HG03378 (cell line): ENCODE results near the gene CDC42BPB.

Source experiments
- ATAC-seq: cut with Tn5 transposase; IDR thresholded peaks from one replicate; pipeline ENCODE4 v1.9.1; 2021; ENCODE audit warnings: mild to moderate bottlenecking, moderate library complexity; ENCODE audit not compliant: unreplicated experiment

The CDC42BPB gene

DNA sequence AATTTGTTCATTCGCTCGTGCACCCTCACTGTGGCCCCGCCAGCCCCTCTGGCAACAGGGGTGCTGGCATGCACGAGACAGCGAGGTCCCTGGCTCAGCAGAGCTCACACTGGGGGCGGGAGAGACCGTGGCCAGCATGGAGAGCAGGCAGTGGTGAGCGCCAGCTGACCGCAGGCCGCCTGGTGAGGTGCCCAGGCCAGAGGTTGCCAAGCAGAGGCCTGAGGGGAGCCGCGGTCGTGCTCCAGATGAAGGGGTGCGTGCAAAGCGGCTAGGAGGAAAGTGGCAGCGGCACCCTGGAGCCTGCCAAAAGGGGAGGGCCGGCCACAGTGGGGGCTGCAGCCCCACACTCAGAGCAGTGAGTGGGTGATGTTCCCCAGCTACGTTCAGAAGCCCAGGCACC, 56.1 kb downstream of the CDC42BPB start:
- ATAC-seq: no peak

DNA sequence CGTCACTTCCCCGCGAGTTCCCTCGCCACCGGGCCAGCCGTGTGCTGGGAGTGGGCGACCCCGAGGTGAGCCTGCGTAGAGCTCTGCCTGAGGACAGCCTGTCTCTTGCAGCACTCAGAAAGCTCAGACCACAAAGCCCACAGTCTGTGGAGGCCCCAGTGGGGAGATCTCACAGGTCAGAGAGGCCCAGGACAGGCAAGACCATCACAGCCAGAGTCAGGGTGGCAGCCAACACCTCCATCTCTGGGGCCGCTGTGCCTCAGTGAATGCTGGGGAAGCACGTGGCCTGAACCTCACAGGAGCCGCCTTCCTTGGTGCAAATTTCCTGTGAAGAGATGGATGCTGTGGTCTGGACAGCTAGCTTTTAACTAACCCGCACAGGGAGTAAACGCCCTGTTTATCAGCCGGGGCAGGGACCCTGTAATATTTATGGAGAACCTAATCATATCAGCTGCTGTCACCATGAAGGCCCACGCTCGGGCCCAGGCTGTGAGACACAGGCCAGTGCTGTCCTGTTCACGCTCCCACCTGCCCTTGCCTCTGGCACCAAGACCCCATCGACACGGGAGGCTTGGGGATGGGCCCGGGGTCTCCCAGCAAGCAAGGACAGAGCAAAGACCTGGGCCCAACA, 56.9 kb downstream of the CDC42BPB start:
- ATAC-seq: no peak

DNA sequence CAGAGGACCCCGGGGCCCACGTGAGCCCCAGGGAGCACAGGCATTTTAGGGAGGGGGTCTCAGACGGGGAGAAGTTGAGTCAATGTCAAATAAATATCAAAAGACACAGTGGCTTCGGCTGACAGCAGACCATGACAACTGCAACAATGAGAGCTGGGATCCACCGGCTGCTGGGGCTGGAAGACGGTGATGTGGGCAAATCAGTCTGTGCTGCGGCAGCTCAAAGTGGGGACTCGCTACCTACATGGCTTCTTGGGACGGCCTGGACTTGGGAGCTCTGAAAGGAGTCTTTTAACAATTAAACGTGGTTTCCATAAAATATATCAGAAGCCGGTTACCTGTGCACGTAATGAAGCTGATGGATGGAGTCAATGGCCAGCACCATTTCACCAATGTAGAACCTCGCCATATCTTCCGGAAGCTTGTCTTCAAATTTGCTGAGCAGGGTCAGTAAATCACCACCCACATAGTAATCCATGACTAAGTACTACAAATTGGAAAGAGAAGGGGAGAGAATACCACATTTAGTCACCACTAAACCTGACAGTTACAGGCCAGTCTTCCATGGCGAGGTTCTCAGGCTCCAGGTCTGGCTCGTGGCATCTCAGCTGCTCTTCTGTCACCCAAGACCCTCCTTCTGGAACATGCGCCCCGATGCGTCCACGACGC, 58.0 kb downstream of the CDC42BPB start:
- ATAC-seq: no peak

GRCh38 chr14:102998393-102998792, 59.0 kb downstream of the CDC42BPB start:
- ATAC-seq: no peak

DNA sequence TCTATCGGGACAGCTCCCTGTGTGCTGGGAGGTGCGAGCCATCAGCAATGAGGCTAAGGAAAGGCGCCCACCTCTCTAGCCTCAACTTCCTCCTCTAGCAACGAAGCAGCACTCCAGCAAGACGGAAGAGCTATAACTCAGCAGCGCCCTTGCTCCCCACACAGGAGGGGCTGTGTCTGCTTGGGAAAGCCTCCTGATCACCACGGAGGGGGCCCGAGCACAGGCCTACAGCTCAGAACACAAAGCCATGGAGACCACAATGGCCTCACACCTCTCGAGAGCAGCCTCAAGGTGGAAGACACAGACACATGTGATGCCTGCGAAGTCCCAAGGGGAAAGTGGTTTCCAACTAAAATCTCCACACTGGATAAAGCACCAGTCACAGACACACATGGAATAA, 60.4 kb downstream of the CDC42BPB start:
- ATAC-seq: no peak

- ATAC-seq: no peak
Observed at GRCh38 chr14:102994689-102995088, 62.7 kb downstream of the CDC42BPB start.

DNA sequence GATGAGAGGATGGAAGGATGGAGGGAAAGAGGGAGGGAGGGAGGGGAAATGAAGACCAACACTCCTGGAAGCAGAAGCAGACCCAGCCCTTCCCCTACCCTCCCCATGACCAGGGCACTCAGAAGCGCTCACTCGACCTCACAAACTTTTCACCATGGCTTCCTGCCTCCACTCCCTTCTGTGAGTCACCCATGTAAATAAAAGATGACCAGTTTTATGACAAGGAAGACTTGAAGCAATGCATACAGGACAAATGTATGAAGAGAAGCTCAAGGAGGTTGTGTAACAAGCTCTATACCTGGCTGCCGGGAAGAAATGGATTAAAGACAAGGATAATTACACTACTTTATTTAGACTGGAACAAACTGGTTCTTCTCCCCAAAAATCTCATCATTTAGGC, 63.8 kb downstream of the CDC42BPB start:
- no peak for ATAC-seq

DNA sequence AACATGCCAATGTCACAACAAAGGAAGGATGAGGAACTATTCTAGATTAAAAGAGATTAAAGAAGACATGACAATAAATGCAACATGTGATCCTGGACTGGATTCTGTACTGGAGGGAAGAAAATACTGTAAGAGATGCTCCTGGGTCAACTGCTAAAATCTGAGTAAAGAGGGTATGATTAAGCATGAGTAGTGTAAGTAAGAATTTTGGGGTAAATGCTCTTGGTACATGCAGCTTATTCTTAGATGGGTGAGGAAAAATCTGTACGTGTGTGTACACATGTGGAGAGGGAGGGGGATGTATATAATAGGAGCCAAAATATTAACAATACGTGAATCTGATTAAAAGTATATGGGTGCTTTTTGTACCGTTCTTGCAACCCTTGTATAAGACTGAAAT, 66.0 kb downstream of the CDC42BPB start:
- no peak for ATAC-seq

- no peak for ATAC-seq
Observed at GRCh38 chr14:102988054-102988453, 69.3 kb downstream of the CDC42BPB start.

DNA sequence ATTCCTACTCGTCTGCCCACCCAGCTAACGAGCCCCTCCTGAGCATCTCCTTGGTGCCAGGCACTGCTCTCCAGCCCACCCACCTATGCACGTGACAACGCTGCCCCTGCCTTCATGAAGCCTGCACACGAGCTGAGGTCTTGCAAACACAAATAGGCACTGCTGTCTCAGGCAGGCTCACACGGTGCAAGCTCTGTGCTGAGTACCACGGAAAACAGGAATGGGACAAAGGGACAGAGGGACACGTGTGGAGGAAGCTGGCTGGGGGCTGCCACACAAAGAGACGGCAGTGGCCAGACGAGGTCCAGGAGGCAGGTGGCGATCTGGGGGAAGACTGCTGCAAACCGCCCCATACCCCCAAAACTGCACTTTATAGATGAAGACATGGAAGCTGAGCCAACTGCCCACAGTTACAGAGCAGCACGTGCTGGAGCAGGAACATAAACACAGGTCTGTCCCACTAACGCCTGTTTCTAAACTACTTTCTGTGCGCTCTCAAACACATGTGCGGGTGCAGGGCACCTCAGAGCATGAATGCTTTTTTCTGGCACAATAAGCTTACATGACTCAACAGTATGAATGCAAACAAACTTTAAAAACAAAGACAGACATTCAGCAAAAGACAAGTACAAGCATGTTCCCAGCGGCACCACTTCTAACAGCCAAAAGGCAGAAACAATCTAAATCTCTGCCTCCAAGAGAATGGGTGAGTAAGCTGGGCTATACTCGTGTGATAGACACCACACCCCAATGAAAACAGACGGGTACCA, 70.4 kb downstream of the CDC42BPB start:
- no peak for ATAC-seq

GRCh38 chr14:102985665-102986064, 71.7 kb downstream of the CDC42BPB start:
- no peak for ATAC-seq

- no peak for ATAC-seq
Observed at GRCh38 chr14:102984336-102985102, 72.8 kb downstream of the CDC42BPB start.

DNA sequence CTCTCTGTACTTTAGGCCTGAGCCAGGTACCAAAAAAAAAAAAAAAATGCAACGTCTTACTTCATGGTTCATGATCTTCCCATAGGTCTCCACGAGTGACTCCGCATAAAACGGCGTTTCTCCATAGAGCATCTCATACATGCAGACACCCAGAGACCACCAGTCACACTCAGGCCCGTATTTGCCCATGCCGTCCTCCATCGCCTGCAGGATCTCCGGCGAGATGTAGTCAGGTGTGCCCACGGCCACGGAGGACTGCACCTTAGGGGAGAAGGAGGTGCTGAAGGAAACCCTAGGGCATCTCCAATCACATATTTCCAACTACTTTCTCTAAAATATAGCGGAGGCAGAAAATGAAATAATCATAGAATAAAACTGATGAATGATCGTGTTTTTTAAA, 73.9 kb downstream of the CDC42BPB start:
- ATAC-seq: no peak

GRCh38 chr14:102982852-102983470, 74.4 kb downstream of the CDC42BPB start:
- ATAC-seq: no peak

- no peak for ATAC-seq
Observed at GRCh38 chr14:102980409-102980810, 76.9 kb downstream of the CDC42BPB start.

DNA sequence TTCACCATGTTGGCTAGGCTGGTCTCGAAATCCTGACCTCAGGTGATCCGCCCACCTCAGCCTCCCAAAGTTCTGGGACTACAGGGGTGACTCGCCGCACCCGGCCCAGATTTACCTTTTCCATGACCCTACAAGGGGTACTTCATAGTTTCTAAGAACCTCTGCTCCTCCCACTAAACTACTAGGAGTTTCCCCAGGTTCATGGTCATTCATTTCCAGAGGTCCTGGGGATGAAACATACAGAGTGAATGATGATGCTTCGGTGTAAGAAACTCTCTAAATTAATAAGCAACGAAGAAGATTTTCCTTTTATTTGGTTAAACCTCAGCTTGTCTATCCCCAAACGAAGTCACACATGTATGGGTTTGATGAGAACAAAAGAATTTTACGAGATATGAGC, 77.9 kb downstream of the CDC42BPB start:
- ATAC-seq: no peak

DNA sequence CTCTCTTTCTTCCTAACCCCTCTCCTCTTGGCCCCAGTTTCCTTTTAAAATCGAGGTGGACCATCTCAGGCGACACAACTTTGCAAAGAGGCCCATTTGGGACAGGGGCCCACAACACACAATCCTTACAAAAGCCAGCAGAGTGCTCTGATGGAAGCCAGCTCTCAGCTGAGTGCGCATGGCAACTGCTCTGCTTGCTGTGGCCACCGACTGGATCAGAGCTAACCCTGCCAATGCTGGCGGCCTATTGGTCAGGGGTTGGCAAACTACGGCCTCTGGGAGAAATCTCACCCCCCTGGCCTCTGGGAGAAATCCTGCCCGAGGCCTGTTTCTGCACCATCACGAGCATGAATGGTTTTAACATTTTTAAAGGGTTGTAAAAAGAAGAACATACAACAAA, 79.9 kb downstream of the CDC42BPB start:
- ATAC-seq: no peak

- no peak for ATAC-seq
Observed at GRCh38 chr14:102975662-102976061, 81.7 kb downstream of the CDC42BPB start.

GRCh38 chr14:102973706-102974285, 83.6 kb downstream of the CDC42BPB start:
- ATAC-seq: no peak

DNA sequence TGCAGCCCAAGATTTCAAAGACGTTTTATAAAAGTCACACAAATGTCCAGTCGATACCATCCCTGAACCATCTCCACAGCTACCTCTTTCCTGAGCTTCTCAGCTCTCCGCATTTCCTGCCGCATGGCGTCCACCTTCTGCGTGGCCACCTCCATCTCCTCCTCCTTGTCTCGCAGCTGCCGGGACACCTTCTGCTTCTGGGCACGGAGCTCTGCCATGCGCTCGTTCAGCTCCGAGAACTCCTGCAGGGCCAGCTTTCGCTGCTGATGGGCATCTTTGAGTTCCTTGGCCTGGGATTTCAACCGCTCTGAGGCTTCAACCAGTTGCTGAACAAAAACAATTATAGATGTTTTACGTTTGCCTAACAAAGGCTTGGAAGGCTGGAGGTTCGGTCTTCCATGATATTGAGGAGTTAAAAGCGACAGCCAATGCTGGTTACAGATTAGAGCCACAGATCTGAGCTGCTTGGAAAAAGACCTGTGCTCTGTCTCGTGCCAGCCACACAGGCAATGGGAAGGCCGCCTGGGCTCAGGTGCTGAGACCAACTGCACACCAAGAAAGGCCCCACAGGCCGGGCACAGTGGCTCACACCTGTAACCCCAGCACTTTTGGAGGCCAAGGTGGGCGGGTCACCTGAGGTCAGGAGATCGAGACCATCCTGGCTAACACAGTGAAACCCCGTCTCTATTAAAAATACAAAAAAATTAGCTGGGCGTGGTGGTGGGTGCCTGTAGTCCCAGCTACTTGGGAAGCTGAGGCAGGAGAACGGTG, 85.3 kb downstream of the CDC42BPB start:
- ATAC-seq: no peak
